HPDE6-E6E7 (cell line): ENCODE results near the gene NOL6.
"Not testable (repeated sequence)": the region's sequence is repeated elsewhere in the genome, so short reads cannot be mapped to it uniquely, and the experiment has no call there.

Experiments
- DNase-seq: peaks from one replicate; pipeline ENCODE4 v3.0.0; 2011; ENCODE audit warnings: missing footprints; ENCODE audit errors: extremely low spot score

Gene NOL6

GRCh38 chr9:33431420-33431819 is 42.3 kb downstream of the NOL6 start:
- DNase-seq: no peak

GRCh38 chr9:33430942-33431341 is 42.8 kb downstream of the NOL6 start:
- no peak for DNase-seq

GRCh38 chr9:33429256-33429985 is 44.3 kb downstream of the NOL6 start:
- no peak for DNase-seq

- no peak for DNase-seq
Measured at GRCh38 chr9:33426843-33427293, 46.9 kb downstream of the NOL6 start.

GRCh38 chr9:33425128-33425533 is 48.6 kb downstream of the NOL6 start:
- no peak for DNase-seq

- not testable (repeated sequence) for DNase-seq
Measured at GRCh38 chr9:33424492-33424891, 49.2 kb downstream of the NOL6 start.

- not testable (repeated sequence) for DNase-seq
Measured at GRCh38 chr9:33424043-33424442, 49.7 kb downstream of the NOL6 start.

GRCh38 chr9:33419708-33420303 is 53.9 kb downstream of the NOL6 start:
- DNase-seq: no peak

GRCh38 chr9:33418090-33418489 is 55.6 kb downstream of the NOL6 start:
- DNase-seq: peak; percentile 86

- DNase-seq: no peak
Measured at GRCh38 chr9:33416996-33417395, 56.7 kb downstream of the NOL6 start.

GRCh38 chr9:33415501-33416038 is 58.2 kb downstream of the NOL6 start:
- DNase-seq: peak; percentile 52

- no peak for DNase-seq
Measured at GRCh38 chr9:33414889-33415500, 58.7 kb downstream of the NOL6 start.

- no peak for DNase-seq
Measured at GRCh38 chr9:33414268-33414667, 59.5 kb downstream of the NOL6 start.
